HG03571 (cell line): ENCODE measurements around the gene ARID3C.

Experiments used
- ATAC-seq: cut with Tn5 transposase; IDR thresholded peaks from one replicate; pipeline ENCODE4 v1.9.1; 2021; ENCODE audit not compliant: unreplicated experiment

ARID3C gene

DNA sequence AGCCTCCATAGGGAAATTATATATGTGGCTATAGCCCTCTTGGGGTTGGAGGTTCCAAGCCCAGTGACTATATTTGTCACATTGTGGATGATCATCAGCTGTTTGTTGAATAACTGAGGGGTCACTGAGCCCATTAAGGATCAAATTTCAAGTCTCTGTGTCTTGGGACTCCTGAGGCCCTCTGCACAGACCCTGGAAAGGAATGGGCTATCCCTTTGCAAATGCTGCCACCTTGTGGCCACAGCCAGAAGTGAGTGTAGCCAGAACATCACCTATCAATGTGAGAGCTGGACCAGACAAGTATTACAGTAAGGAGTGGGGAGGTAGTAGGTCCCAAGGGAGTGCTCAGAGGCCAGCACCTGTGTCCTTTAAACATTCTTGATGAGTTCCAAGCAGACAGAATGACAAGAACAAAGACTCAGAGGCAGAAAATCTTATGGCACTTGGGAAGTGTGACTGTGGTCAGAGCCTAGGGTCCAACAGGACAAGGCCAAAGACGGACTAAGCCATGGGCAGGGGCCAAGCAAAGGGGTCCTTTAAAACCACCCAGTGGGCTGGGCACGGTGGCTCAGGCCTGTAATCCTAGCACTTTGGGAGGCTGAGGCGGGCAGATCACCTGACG, 25.1 kb downstream of the ARID3C start:
- no peak for ATAC-seq

DNA sequence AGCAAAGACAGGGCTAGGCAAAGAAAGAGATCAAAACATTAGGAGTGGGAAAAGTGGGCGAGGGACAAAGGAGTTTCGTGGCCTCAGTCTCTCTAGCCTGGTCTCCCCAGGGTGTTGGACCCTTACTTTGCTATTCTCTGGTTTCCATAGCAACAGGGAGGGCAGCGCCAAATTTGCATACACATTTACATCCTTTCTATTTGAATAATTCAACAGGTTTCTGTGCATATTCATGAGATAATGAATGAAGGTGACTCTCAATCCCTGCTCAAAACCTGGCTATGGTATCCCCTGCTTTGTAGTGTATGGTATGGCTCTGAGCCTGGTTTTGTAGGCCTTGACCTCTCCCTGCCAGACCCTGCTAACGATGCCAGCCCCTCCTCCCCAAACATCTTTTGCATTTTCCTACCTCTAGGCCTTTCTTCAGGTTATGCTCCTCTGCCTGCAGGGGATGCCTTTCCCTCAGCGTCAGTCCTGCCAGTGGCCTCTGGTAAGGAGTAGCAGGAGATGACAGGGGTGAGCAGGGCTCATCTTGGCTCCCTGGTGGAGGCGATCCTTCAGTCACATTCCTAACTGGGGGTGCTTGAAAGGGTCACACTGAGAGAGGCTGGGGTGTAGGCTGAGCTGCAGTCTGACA, 26.8 kb downstream of the ARID3C start:
- no peak for ATAC-seq

- no peak for ATAC-seq
These were observed 28.0 kb downstream of the ARID3C start for GRCh38 chr9:34600908-34601307.

DNA sequence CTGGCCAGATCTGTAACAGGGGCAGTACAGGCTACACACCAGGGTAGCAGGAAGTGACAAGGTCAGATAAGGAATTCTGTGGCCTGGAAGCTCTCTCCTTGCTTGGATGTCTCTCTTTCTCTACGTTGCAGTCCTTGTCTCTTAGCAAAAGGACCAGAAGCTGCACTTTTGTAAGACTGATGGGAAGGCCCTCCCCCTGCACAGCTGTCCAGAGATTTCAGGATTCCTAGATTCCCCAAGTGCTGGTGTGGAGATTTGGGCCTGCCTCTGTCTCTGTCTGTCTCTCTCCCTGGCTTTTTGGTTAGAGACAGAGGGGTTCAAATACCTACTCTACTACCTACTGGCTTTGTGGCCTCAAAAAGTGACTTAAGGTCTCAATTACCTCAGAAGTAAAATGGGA, 29.3 kb downstream of the ARID3C start:
- no peak for ATAC-seq

DNA sequence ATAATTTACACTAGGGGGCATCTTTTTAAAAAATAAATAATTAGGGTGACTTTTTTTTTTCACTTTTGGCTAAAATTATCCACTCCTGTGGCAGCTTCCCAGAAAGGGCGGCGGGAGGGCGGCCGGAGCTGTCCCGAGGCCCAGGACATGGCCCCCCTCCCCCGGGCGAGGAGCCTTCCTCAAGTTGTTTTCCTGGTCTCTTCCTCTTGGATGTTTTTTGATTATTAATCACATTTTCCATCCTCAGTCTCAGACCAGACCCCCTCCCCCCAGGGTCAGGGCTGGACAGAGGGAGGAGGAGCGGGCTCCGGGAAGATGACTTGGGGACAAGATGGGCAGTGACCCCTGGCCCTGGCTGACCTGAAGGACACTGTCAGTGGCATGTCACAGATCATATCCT, 34.7 kb downstream of the ARID3C start:
- no peak for ATAC-seq

GRCh38 chr9:34592895-34593601, 35.8 kb downstream of the ARID3C start:
- ATAC-seq: no peak

- no peak for ATAC-seq
These were observed 36.7 kb downstream of the ARID3C start for GRCh38 chr9:34591917-34592866.

GRCh38 chr9:34591248-34591916, 37.5 kb downstream of the ARID3C start:
- no peak for ATAC-seq

- no peak for ATAC-seq
These were observed 38.3 kb downstream of the ARID3C start for GRCh38 chr9:34590381-34591247.

DNA sequence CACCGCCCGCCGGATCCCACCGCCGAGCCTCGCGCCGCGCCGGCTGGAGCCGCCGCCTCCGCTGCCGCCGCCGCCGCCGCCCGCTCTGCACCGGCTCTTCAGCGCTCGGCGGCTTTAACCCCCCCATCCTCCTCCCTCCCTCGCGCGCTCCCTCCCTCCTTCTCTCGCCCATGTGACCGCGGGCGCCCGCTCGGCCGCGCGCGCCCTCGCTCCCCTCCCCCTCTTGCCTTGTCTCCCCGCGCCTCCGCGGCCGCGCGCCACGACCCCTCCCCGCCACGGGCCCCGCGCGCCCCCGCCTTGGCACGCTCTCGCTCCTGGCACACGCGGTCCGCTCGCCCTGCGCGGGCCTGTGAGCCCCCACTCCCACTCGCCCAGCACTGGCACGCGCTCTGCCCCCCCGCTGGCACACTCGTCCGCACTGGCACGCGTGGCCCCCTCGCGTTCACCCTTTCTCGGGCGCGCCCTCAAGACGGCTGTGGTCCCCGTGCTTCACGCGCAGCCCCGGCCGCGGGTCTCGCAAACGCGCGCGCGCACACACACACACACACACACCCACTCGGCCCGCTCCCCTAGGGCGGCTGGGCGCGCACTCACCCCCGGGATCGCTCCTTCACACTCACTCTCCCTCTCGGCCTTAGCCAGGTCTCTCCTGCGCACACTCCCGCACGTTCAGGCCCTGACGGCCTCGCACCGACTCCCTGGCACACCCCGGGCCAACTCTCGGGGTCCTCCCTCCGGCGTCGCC, 39.1 kb downstream of the ARID3C start, which contains the start of gene CNTFR:
CNTFR (minus strand) TSS at position 89 of the 745 bp plus-strand sequence. CDS start 20,743 bp downstream, outside the sequence.
- no peak for ATAC-seq

GRCh38 chr9:34588671-34589635, 39.9 kb downstream of the ARID3C start:
- ATAC-seq: no peak

DNA sequence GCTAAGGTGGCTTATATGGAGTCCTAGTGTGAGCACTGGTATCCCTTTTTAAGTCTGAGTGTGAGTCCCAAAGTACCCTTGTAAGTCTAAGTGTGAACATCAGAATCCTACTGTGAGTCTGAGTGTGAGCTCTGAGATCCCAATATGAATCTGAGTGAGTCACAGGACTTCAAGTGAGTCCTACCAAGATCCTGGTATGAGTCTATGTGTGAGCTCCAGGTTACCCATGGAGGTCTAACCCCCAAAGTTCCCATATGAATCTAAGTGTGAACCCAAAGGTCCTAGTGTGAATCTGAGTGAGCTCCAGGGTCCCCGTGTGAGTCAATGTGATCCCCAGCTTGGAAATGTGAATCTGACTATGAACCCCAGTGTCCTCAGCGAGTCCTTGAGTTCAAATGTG, 41.6 kb downstream of the ARID3C start:
- no peak for ATAC-seq

DNA sequence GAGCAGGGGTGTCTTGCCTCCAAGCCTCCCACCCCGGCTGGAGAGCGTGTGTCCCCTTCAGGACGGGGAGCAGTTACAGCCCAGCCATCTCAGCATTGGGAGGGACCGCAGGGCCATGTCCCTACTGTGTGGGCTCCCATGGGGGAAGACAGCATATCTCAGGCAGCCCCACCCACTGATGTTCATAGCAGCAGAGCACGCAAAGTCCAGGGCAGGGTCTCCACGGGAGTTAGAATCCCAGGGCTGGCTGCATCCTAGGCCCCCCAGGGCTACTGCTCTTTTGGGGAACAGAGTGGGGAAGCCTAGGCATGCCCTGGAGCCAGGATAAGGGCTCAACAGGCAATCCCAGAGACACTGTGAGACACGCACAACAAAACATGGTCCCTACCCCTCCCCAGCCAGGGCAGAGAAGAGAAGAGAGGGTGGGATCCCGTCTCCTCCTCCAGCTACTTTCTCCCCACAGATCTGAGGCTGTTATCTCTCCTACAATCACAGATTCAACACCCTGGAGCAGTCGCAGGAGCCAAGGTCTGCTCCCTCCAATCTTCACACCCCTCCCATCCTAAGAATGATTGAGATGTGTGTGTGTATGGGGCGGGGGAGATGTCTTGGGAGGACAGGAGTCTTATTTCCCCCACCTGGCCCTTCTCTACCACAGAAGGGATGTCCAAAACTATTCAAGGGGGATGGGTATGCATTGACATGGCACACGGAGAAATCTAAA, 42.8 kb downstream of the ARID3C start:
- no peak for ATAC-seq

GRCh38 chr9:34584970-34585369, 43.9 kb downstream of the ARID3C start:
- no peak for ATAC-seq

DNA sequence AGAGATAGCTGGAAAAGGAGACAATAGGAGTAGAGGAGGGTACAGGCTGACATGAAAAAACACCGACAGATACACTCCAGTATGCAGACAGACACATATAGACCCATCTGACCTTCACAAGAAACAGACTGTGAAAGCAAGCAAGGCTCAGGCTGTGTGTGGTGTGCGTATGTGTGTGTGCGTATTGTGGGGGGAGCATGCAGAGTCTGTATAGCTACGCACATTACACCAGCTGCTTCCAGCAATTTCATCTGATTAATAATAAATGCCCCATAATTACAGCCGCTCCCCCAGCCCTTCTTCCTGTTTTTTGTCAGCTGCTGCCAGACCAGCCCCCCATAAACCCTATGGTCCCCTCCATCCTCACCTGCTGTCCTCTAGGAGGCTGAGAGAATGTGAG, 46.1 kb downstream of the ARID3C start:
- ATAC-seq: no peak

GRCh38 chr9:34581318-34581717, 47.5 kb downstream of the ARID3C start:
- no peak for ATAC-seq

GRCh38 chr9:34580358-34580757, 48.5 kb downstream of the ARID3C start:
- no peak for ATAC-seq
